Nephron (organoid): ENCODE results near the gene NAA50.

Experiments
- H3K27ac Mint-ChIP-seq, 3 experiments: 2 replicates each; pipeline ENCODE4 v1.8.0; 2020; ENCODE audit warnings: mixed read lengths in 3 of 3, mild to moderate bottlenecking in 2 of 3, moderate library complexity in 1 of 3
- H3K27me3 Mint-ChIP-seq: 2 replicates; pipeline ENCODE4 v1.8.0; 2021; ENCODE audit warnings: low read depth, mild to moderate bottlenecking, moderate library complexity, mixed read lengths
- H3K36me3 Mint-ChIP-seq: 2 replicates; pipeline ENCODE4 v1.8.0; 2020; ENCODE audit warnings: low read depth, mixed read lengths
- H3K4me1 Mint-ChIP-seq: 2 replicates; pipeline ENCODE4 v1.8.0; 2020; ENCODE audit warnings: mixed read lengths
- H3K4me3 Mint-ChIP-seq, 3 experiments: 2 replicates each; pipeline ENCODE4 v1.8.0; 2020; ENCODE audit warnings: mild to moderate bottlenecking in 3 of 3, mixed read lengths in 3 of 3, moderate library complexity in 2 of 3
- H3K9me3 Mint-ChIP-seq: 2 replicates; pipeline ENCODE4 v1.8.0; 2020; ENCODE audit warnings: mixed read lengths
- CTCF ChIP-seq, 3 experiments: fragments of 200-600 bp; sonication (generic); IDR thresholded peaks; one replicate each; pipeline ENCODE4 v1.5.0; 2021; ENCODE audit warnings: antibody characterized with exemption in 3 of 3; ENCODE audit not compliant: unreplicated experiment in 3 of 3

NAA50 gene

DNA sequence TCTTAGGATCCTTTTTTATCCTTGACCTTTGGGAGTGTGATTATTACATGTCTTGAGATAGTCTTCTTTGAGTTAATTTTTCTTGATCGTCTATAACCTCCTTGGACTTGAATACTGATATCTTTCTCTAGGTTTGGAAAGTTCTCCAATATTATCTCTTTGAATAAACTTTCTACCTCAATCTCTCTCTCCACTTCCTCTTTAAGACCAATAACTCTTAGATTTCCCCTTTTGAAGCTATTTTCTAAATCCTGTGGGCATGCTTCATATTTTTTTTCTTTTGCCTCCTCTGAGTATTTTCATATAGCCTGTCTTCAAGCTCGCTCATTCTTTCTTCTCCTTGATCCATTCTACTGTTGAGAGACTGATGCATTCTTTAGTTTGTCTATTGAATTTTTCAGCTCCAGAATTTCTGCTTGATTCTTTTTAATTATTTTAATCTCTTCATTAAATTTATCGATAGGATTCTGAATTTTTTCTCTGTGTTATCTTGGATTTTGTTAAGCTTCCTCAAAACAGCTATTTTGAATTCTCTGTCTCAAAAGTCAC lies 61.7 kb downstream of the NAA50 start:
- TF ChIP-seq CTCF (IDR thresholded peaks at IDR 0.05; ENCODE audit: unreplicated experiment in 3 of 3): no peak
- Mint-ChIP-seq H3K4me3 (no peak overlapping the region), H3K4me1 (no peaks in the 10 kb centered on the region), H3K9me3 (peaks cover 46% of the 10 kb centered on the region), H3K36me3 (peaks cover 16% of the 10 kb centered on the region), H3K27me3 (no peaks in the 10 kb centered on the region), H3K27ac (no peak overlapping the region)

- H3K4me1 Mint-ChIP-seq: no peaks in the 10 kb centered on the region
- H3K9me3 Mint-ChIP-seq: peaks cover 16% of the 10 kb centered on the region
- TF ChIP-seq CTCF (IDR thresholded peaks at IDR 0.05; ENCODE audit: unreplicated experiment in 3 of 3): no peak
- H3K4me3 Mint-ChIP-seq: no peak overlapping the region
- H3K27me3 Mint-ChIP-seq: no peaks in the 10 kb centered on the region
- H3K36me3 Mint-ChIP-seq: peaks cover 47% of the 10 kb centered on the region
- H3K27ac Mint-ChIP-seq: no peak overlapping the region
Observed at GRCh38 chr3:113678773-113679172, 67.3 kb downstream of the NAA50 start.

DNA sequence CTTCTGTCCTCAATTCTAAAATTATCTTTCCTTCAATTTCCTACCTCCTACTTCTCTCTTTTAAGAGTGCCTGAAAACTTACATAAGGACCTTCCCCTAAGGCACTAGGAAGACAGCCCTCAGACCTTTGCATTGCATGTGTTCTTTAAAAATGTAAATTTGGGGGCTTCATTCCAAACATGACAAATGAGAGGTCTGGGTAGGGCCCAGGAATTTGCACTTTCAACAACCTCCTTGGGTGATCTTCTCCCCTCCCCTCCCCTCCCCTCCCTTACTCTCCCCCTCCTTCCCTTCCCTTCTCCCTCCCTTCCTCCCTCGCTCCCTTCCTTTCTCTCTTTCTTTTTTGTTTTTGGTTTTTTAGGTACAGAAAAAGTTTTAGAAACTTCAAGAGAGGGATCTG lies 68.3 kb downstream of the NAA50 start:
- Mint-ChIP-seq H3K4me1 (no peaks in the 10 kb centered on the region), H3K4me3 (no peak overlapping the region)

DNA sequence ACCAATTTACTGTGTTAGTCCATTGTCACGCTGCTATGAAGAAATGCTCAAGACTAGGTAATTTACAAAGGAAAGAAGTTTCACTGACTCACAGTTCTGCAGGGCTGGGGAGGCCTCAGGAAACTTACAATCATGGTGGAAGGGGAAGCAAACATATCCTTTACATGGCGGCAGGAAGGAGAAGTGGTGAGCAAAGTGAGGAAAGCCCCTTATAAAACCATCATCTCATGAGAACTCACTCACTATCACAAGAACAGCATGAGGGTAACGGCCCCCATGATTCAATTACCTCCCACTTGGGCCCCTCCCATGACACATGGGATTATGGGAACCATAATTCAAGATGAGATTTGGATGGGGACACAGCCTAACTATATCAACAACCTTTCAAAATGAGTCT lies 69.8 kb downstream of the NAA50 start:
- no peak for TF ChIP-seq CTCF (IDR thresholded peaks at IDR 0.05; ENCODE audit: unreplicated experiment in 3 of 3)
- no peak overlapping the region for H3K27ac Mint-ChIP-seq
- no peaks in the 10 kb centered on the region for H3K4me1 Mint-ChIP-seq
- H3K4me3 Mint-ChIP-seq: no peak overlapping the region
- no peaks in the 10 kb centered on the region for H3K27me3 Mint-ChIP-seq
- peaks cover 47% of the 10 kb centered on the region for H3K36me3 Mint-ChIP-seq
- H3K9me3 Mint-ChIP-seq: peaks cover 4% of the 10 kb centered on the region

More for the DNA sequence above, 68.3 kb downstream of the NAA50 start:
- Mint-ChIP-seq H3K27me3 (no peaks in the 10 kb centered on the region), H3K9me3 (peaks cover 10% of the 10 kb centered on the region), H3K27ac (no peak overlapping the region), H3K36me3 (peaks cover 46% of the 10 kb centered on the region)
- TF ChIP-seq CTCF (IDR thresholded peaks at IDR 0.05; ENCODE audit: unreplicated experiment in 3 of 3): no peak

DNA sequence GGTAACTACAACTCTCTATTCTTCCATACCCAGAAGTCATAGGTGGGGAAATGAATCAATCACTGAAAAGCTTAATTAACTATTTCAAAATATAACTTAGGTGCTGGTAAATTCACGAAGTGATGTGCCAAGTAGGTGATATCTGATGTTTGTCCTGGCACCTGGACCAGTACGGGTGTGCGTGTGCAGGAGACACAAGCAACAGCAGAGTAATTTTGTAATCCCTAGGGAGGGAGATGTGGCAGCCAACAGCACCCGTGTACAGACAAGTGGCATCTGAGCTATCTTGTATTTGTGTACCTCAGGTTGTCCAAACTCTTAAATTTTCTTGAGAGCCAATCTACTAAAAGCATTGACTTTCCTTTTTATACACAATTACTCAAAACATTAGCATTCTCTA lies 72.5 kb downstream of the NAA50 start:
- Mint-ChIP-seq H3K9me3 (no peaks in the 10 kb centered on the region), H3K27me3 (no peaks in the 10 kb centered on the region), H3K27ac (no peak overlapping the region), H3K4me1 (peaks cover 5% of the 10 kb centered on the region), H3K4me3 (no peak overlapping the region), H3K36me3 (peaks cover 58% of the 10 kb centered on the region)
- TF ChIP-seq CTCF (IDR thresholded peaks at IDR 0.05; ENCODE audit: unreplicated experiment in 3 of 3): no peak

GRCh38 chr3:113668015-113668414 lies 78.0 kb downstream of the NAA50 start:
- Mint-ChIP-seq H3K36me3 (peaks cover 53% of the 10 kb centered on the region), H3K4me3 (peak overlapping the region in 2 of 3 experiments; percentile 14 to 16), H3K9me3 (no peaks in the 10 kb centered on the region), H3K4me1 (peaks cover 16% of the 10 kb centered on the region), H3K27ac (peak overlapping the region; percentile 66 to 91 (median 72)), H3K27me3 (no peaks in the 10 kb centered on the region)
- TF ChIP-seq CTCF (IDR thresholded peaks at IDR 0.05; ENCODE audit: unreplicated experiment in 3 of 3): no peak
